Measurements from ENCODE around the gene GAS1. TPM values are rescaled to one million over a fixed set of nuclear protein-coding genes. Genes with fewer than 3 reads are reported as not detected.

GAS1 gene
- polyA plus RNA-seq, 1 donor, result 23.6 TPM

GRCh38 chr9:86938780-86939179 is 8.5 kb downstream of the GAS1 start:
- H3K4me3 ChIP-seq (ENCODE audit: low read length), result no peak overlapping the region
- DNase-seq, result no peak
- H3K9me3 ChIP-seq (ENCODE audit: control insufficient read depth, low read depth, low read length), result no peaks in the 10 kb centered on the region
- H3K36me3 ChIP-seq (ENCODE audit: control insufficient read depth, insufficient read depth, low read length), result no peaks in the 10 kb centered on the region
- no peak overlapping the region for H3K27ac ChIP-seq (ENCODE audit: low read length)
- H3K4me1 ChIP-seq (ENCODE audit: control insufficient read depth, insufficient read depth, low read length), result no peaks in the 10 kb centered on the region
- no CpG with 5 or more reads among the region's 1 CpG for WGBS (ENCODE audit: insufficient coverage, low lambda C conversion rate)
- H3K27me3 ChIP-seq (ENCODE audit: control insufficient read depth, insufficient read depth, low read length), result peaks cover 51% of the 10 kb centered on the region

- Histone ChIP-seq H3K9me3 (ENCODE audit: control insufficient read depth, low read depth, low read length) (no peaks in the 10 kb centered on the region), H3K4me3 (ENCODE audit: low read length) (no peak overlapping the region), H3K27ac (ENCODE audit: low read length) (no peak overlapping the region), H3K27me3 (ENCODE audit: control insufficient read depth, insufficient read depth, low read length) (peaks cover 4% of the 10 kb centered on the region), H3K36me3 (ENCODE audit: control insufficient read depth, insufficient read depth, low read length) (no peaks in the 10 kb centered on the region), H3K4me1 (ENCODE audit: control insufficient read depth, insufficient read depth, low read length) (no peaks in the 10 kb centered on the region)
- DNase-seq, result no peak
- 67% methylated on average over 1 of the region's 3 CpGs for WGBS (ENCODE audit: insufficient coverage, low lambda C conversion rate)
These were observed 21.2 kb downstream of the GAS1 start for GRCh38 chr9:86926145-86926544.

- Histone ChIP-seq H3K27me3 (ENCODE audit: control insufficient read depth, insufficient read depth, low read length) (peaks cover 4% of the 10 kb centered on the region), H3K27ac (ENCODE audit: low read length) (no peak overlapping the region), H3K36me3 (ENCODE audit: control insufficient read depth, insufficient read depth, low read length) (no peaks in the 10 kb centered on the region), H3K4me3 (ENCODE audit: low read length) (no peak overlapping the region), H3K4me1 (ENCODE audit: control insufficient read depth, insufficient read depth, low read length) (no peaks in the 10 kb centered on the region), H3K9me3 (ENCODE audit: control insufficient read depth, low read depth, low read length) (no peaks in the 10 kb centered on the region)
- WGBS (ENCODE audit: insufficient coverage, low lambda C conversion rate), result no CpG with 5 or more reads among the region's 1 CpG
- no peak for DNase-seq
These were observed 21.6 kb downstream of the GAS1 start for GRCh38 chr9:86925686-86926085.

- Histone ChIP-seq H3K27ac (ENCODE audit: low read length) (no peak overlapping the region), H3K9me3 (ENCODE audit: control insufficient read depth, low read depth, low read length) (no peaks in the 10 kb centered on the region), H3K4me3 (ENCODE audit: low read length) (no peak overlapping the region), H3K4me1 (ENCODE audit: control insufficient read depth, insufficient read depth, low read length) (no peaks in the 10 kb centered on the region), H3K36me3 (ENCODE audit: control insufficient read depth, insufficient read depth, low read length) (no peaks in the 10 kb centered on the region), H3K27me3 (ENCODE audit: control insufficient read depth, insufficient read depth, low read length) (peaks cover 4% of the 10 kb centered on the region)
- WGBS (ENCODE audit: insufficient coverage, low lambda C conversion rate), result 89% methylated on average over 1 of the region's 5 CpGs
- no peak for DNase-seq
These were observed 23.1 kb downstream of the GAS1 start for GRCh38 chr9:86924206-86924605.

GRCh38 chr9:86921151-86921923 is 26.0 kb downstream of the GAS1 start:
- Histone ChIP-seq H3K4me3 (ENCODE audit: low read length) (no peak overlapping the region), H3K4me1 (ENCODE audit: control insufficient read depth, insufficient read depth, low read length) (no peaks in the 10 kb centered on the region), H3K27me3 (ENCODE audit: control insufficient read depth, insufficient read depth, low read length) (peaks cover 4% of the 10 kb centered on the region), H3K9me3 (ENCODE audit: control insufficient read depth, low read depth, low read length) (no peaks in the 10 kb centered on the region), H3K27ac (ENCODE audit: low read length) (no peak overlapping the region), H3K36me3 (ENCODE audit: control insufficient read depth, insufficient read depth, low read length) (no peaks in the 10 kb centered on the region)
- WGBS (ENCODE audit: insufficient coverage, low lambda C conversion rate), result 75% methylated on average over 4 of the region's 15 CpGs
- DNase-seq, result no peak

GRCh38 chr9:86918556-86918955 is 28.8 kb downstream of the GAS1 start:
- Histone ChIP-seq H3K27ac (ENCODE audit: low read length) (no peak overlapping the region), H3K27me3 (ENCODE audit: control insufficient read depth, insufficient read depth, low read length) (no peaks in the 10 kb centered on the region), H3K4me1 (ENCODE audit: control insufficient read depth, insufficient read depth, low read length) (no peaks in the 10 kb centered on the region), H3K4me3 (ENCODE audit: low read length) (no peak overlapping the region), H3K36me3 (ENCODE audit: control insufficient read depth, insufficient read depth, low read length) (no peaks in the 10 kb centered on the region), H3K9me3 (ENCODE audit: control insufficient read depth, low read depth, low read length) (no peaks in the 10 kb centered on the region)
- 100% methylated on average over 1 of the region's 3 CpGs for WGBS (ENCODE audit: insufficient coverage, low lambda C conversion rate)
- DNase-seq, result no peak

GRCh38 chr9:86912210-86912609 is 35.1 kb downstream of the GAS1 start:
- Histone ChIP-seq H3K36me3 (ENCODE audit: control insufficient read depth, insufficient read depth, low read length) (no peaks in the 10 kb centered on the region), H3K4me1 (ENCODE audit: control insufficient read depth, insufficient read depth, low read length) (no peaks in the 10 kb centered on the region), H3K4me3 (ENCODE audit: low read length) (no peak overlapping the region), H3K27me3 (ENCODE audit: control insufficient read depth, insufficient read depth, low read length) (no peaks in the 10 kb centered on the region), H3K9me3 (ENCODE audit: control insufficient read depth, low read depth, low read length) (no peaks in the 10 kb centered on the region), H3K27ac (ENCODE audit: low read length) (no peak overlapping the region)
- no CpG with 5 or more reads among the region's 3 CpGs for WGBS (ENCODE audit: insufficient coverage, low lambda C conversion rate)
- DNase-seq, result no peak

- no CpG with 5 or more reads among the region's 2 CpGs for WGBS (ENCODE audit: insufficient coverage, low lambda C conversion rate)
- Histone ChIP-seq H3K27me3 (ENCODE audit: control insufficient read depth, insufficient read depth, low read length) (peaks cover 7% of the 10 kb centered on the region), H3K9me3 (ENCODE audit: control insufficient read depth, low read depth, low read length) (no peaks in the 10 kb centered on the region), H3K4me3 (ENCODE audit: low read length) (no peak overlapping the region), H3K36me3 (ENCODE audit: control insufficient read depth, insufficient read depth, low read length) (no peaks in the 10 kb centered on the region), H3K4me1 (ENCODE audit: control insufficient read depth, insufficient read depth, low read length) (no peaks in the 10 kb centered on the region), H3K27ac (ENCODE audit: low read length) (no peak overlapping the region)
- no peak for DNase-seq
These were observed 37.9 kb downstream of the GAS1 start for GRCh38 chr9:86909388-86909787.

- H3K27ac ChIP-seq (ENCODE audit: low read length), result no peak overlapping the region
- DNase-seq, result no peak
- no peaks in the 10 kb centered on the region for H3K4me1 ChIP-seq (ENCODE audit: control insufficient read depth, insufficient read depth, low read length)
- no peaks in the 10 kb centered on the region for H3K36me3 ChIP-seq (ENCODE audit: control insufficient read depth, insufficient read depth, low read length)
- no CpG with 5 or more reads among the region's 3 CpGs for WGBS (ENCODE audit: insufficient coverage, low lambda C conversion rate)
- peaks cover 14% of the 10 kb centered on the region for H3K27me3 ChIP-seq (ENCODE audit: control insufficient read depth, insufficient read depth, low read length)
- H3K9me3 ChIP-seq (ENCODE audit: control insufficient read depth, low read depth, low read length), result no peaks in the 10 kb centered on the region
- no peak overlapping the region for H3K4me3 ChIP-seq (ENCODE audit: low read length)
These were observed 39.0 kb downstream of the GAS1 start for GRCh38 chr9:86908261-86908660.

- WGBS (ENCODE audit: insufficient coverage, low lambda C conversion rate), result no CpG with 5 or more reads among the region's 1 CpG
- Histone ChIP-seq H3K4me1 (ENCODE audit: control insufficient read depth, insufficient read depth, low read length) (no peaks in the 10 kb centered on the region), H3K27me3 (ENCODE audit: control insufficient read depth, insufficient read depth, low read length) (peaks cover 23% of the 10 kb centered on the region), H3K27ac (ENCODE audit: low read length) (no peak overlapping the region), H3K9me3 (ENCODE audit: control insufficient read depth, low read depth, low read length) (no peaks in the 10 kb centered on the region), H3K4me3 (ENCODE audit: low read length) (no peak overlapping the region), H3K36me3 (ENCODE audit: control insufficient read depth, insufficient read depth, low read length) (no peaks in the 10 kb centered on the region)
- DNase-seq, result no peak
These were observed 40.0 kb downstream of the GAS1 start for GRCh38 chr9:86907346-86907745.

GRCh38 chr9:86903734-86904085 is 43.6 kb downstream of the GAS1 start:
- H3K9me3 ChIP-seq (ENCODE audit: control insufficient read depth, low read depth, low read length), result no peaks in the 10 kb centered on the region
- H3K4me3 ChIP-seq (ENCODE audit: low read length), result no peak overlapping the region
- no peak overlapping the region for H3K27ac ChIP-seq (ENCODE audit: low read length)
- WGBS (ENCODE audit: insufficient coverage, low lambda C conversion rate), result no CpG with 5 or more reads among the region's 2 CpGs
- H3K4me1 ChIP-seq (ENCODE audit: control insufficient read depth, insufficient read depth, low read length), result no peaks in the 10 kb centered on the region
- no peaks in the 10 kb centered on the region for H3K36me3 ChIP-seq (ENCODE audit: control insufficient read depth, insufficient read depth, low read length)
- no peak for DNase-seq
- peaks cover 37% of the 10 kb centered on the region for H3K27me3 ChIP-seq (ENCODE audit: control insufficient read depth, insufficient read depth, low read length)
